Measurements from ENCODE around the gene NEDD4L.
"Not testable (repeated sequence)": the region's sequence is repeated elsewhere in the genome, so short reads cannot be mapped to it uniquely, and the experiment has no call there.

The NEDD4L gene

GRCh38 chr18:58431215-58431614 is 387.2 kb downstream of the NEDD4L start:
- H3K4me1 Mint-ChIP-seq: no peaks in the 10 kb centered on the region
- H3K4me3 Mint-ChIP-seq: no peak overlapping the region
- CTCF ChIA-PET: no interaction called here
- no peak for DNase-seq
- H3K9me3 Mint-ChIP-seq: no peaks in the 10 kb centered on the region
- H3K27ac Mint-ChIP-seq: no peak overlapping the region
- peaks cover 23% of the 10 kb centered on the region for H3K27me3 Mint-ChIP-seq
- H3K36me3 Mint-ChIP-seq: no peaks in the 10 kb centered on the region

GRCh38 chr18:58432050-58432727 is 388.2 kb downstream of the NEDD4L start:
- CTCF ChIA-PET: no interaction called here
- peaks cover 19% of the 10 kb centered on the region for H3K27me3 Mint-ChIP-seq

DNA sequence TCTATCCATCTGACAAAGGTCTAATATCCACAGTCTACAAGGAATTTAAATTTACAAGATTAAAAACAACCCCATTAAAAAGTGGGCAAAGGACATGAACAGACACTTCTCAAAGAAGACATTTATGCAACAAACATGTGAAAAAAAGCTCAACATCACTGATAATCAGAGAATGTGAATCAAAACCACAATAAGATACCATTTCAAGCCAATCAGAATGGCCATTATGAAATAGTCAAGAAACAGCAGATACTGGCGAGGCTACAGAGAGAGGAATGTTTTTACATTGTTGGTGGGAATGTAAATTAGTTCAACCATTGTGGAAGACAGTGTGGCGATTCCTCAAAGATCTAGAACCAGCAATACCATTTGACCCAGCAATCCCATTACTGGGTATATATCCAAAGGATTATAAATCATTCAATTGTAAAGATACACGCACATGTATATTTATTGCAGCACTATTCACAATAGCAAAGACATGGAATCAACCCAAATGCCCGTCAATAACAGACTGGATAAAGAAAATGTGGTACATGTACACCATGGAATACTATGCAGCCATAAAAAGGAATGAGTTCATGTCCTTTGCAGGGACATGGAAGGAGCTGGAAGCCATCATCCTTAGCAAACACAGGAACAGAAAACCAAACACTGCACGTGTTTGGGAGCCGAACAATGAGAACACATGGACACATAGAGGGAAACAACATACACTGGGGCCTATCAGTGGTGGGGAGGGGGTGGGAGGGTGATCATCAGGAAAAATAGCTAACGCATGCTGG is 391.4 kb downstream of the NEDD4L start:
- DNase-seq, H3K36me3 Mint-ChIP-seq, H3K27ac Mint-ChIP-seq, H3K4me3 Mint-ChIP-seq, H3K9me3 Mint-ChIP-seq: not testable (repeated sequence)
- Mint-ChIP-seq H3K4me1 (peaks cover 15% of the 10 kb centered on the region), H3K27me3 (peaks cover 16% of the 10 kb centered on the region)
- CTCF ChIA-PET: interaction anchor here (1.3 kb wide), 1 partner anchor 328 kb away, joined by 3 read pairs; no protein-coding TSS in a partner anchor

More at GRCh38 chr18:58432050-58432727, 388.2 kb downstream of the NEDD4L start:
- Mint-ChIP-seq H3K9me3 (no peaks in the 10 kb centered on the region), H3K4me1 (no peaks in the 10 kb centered on the region), H3K4me3 (no peak overlapping the region), H3K27ac (no peak overlapping the region), H3K36me3 (no peaks in the 10 kb centered on the region)
- no peak for DNase-seq

GRCh38 chr18:58438161-58438957 is 394.3 kb downstream of the NEDD4L start:
- peak overlapping the region; percentile 55 for H3K4me3 Mint-ChIP-seq
- H3K27ac Mint-ChIP-seq: peak overlapping the region; percentile 70
- peaks cover 3% of the 10 kb centered on the region for H3K27me3 Mint-ChIP-seq
- no peaks in the 10 kb centered on the region for H3K36me3 Mint-ChIP-seq
- no peaks in the 10 kb centered on the region for H3K9me3 Mint-ChIP-seq
- DNase-seq: peak; percentile 40
- CTCF ChIA-PET: no interaction called here
- H3K4me1 Mint-ChIP-seq: peaks cover 15% of the 10 kb centered on the region

DNA sequence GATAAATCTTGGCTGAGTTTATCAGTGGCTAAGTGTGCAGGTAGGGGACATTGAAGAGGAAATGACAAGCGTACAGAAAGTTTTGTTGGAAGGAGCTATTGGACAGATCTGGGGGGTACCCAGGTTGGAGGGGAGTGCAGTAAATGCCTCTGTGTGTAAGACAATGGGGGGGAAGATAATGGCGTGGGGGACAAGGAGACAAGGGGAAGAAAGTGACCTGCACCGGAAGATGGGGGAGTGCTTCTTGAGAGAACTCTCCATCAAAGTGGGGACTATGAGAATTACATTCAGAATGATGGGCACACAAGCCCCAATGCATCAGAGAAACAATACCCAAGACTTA is 394.9 kb downstream of the NEDD4L start:
- Mint-ChIP-seq H3K27me3 (peaks cover 3% of the 10 kb centered on the region), H3K36me3 (no peaks in the 10 kb centered on the region), H3K4me1 (peaks cover 15% of the 10 kb centered on the region), H3K4me3 (peak overlapping the region; percentile 55), H3K9me3 (no peaks in the 10 kb centered on the region), H3K27ac (peak overlapping the region; percentile 70)
- peak; percentile 26 for DNase-seq
- CTCF ChIA-PET: no interaction called here

- peaks cover 19% of the 10 kb centered on the region for H3K27me3 Mint-ChIP-seq
- H3K27ac Mint-ChIP-seq: no peak overlapping the region
- H3K4me1 Mint-ChIP-seq: peaks cover 6% of the 10 kb centered on the region
- H3K4me3 Mint-ChIP-seq: no peak overlapping the region
- H3K36me3 Mint-ChIP-seq: no peaks in the 10 kb centered on the region
- no peaks in the 10 kb centered on the region for H3K9me3 Mint-ChIP-seq
- DNase-seq: no peak
- CTCF ChIA-PET: no interaction called here
Observed at GRCh38 chr18:58443671-58444070, 399.6 kb downstream of the NEDD4L start.

- Mint-ChIP-seq H3K4me3 (no peak overlapping the region), H3K4me1 (no peaks in the 10 kb centered on the region), H3K36me3 (no peaks in the 10 kb centered on the region), H3K9me3 (no peaks in the 10 kb centered on the region), H3K27me3 (peaks cover 27% of the 10 kb centered on the region), H3K27ac (no peak overlapping the region)
- DNase-seq: no peak
- CTCF ChIA-PET: no interaction called here
Observed at GRCh38 chr18:58446391-58447060, 402.5 kb downstream of the NEDD4L start.

- H3K27me3 Mint-ChIP-seq: peaks cover 27% of the 10 kb centered on the region
- H3K27ac Mint-ChIP-seq: no peak overlapping the region
- CTCF ChIA-PET: no interaction called here
- no peaks in the 10 kb centered on the region for H3K4me1 Mint-ChIP-seq
- no peak overlapping the region for H3K4me3 Mint-ChIP-seq
- H3K9me3 Mint-ChIP-seq: no peaks in the 10 kb centered on the region
- no peaks in the 10 kb centered on the region for H3K36me3 Mint-ChIP-seq
- DNase-seq: no peak
Observed at GRCh38 chr18:58447402-58448095, 403.5 kb downstream of the NEDD4L start.

DNA sequence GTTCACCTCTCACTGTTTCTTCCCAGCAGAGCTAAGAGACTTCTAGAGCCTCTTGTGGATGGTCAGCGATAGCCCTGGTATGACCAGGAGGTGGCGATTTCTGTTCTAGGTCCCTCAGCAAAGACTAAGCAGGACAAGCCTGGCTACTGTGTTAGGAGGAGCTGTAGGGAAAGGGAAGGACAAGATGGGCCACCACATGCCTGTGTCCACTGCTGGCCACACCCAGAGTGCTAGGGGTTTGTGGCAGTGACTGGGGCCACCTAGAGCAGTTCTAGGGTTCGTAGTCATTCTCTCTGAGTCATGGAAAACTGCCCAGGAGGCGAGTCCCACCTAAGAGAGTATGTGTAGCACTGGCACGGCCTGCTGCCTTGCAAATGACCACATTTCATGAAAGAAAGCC is 405.4 kb downstream of the NEDD4L start:
- H3K9me3 Mint-ChIP-seq: no peaks in the 10 kb centered on the region
- H3K4me1 Mint-ChIP-seq: no peaks in the 10 kb centered on the region
- H3K4me3 Mint-ChIP-seq: no peak overlapping the region
- H3K27ac Mint-ChIP-seq: no peak overlapping the region
- CTCF ChIA-PET: no interaction called here
- no peaks in the 10 kb centered on the region for H3K36me3 Mint-ChIP-seq
- DNase-seq: no peak
- H3K27me3 Mint-ChIP-seq: peaks cover 35% of the 10 kb centered on the region

Measured in activated naive CD4-positive, alpha-beta T cell treated with anti-CD3 and anti-CD28 coated beads, Interleukin-2, amount 10 ng/mL, durations not matched to agents 7 days and 5 days (primary cell).